Neutrophil (primary cell): ENCODE data around the gene IL18.
"Not testable (repeated sequence)": the region's sequence is repeated elsewhere in the genome, so short reads cannot be mapped to it uniquely, and the experiment has no call there.

Experiments used
- H3K27ac ChIP-seq: fragments of 200-600 bp; sonication (generic); 2 replicates; pipeline ENCODE4 v1.5.1; 2016; ENCODE audit warnings: mild to moderate bottlenecking, moderate library complexity
- H3K27me3 ChIP-seq: fragments of 200-600 bp; sonication (generic); 2 replicates; pipeline ENCODE4 v1.6.0; 2016; ENCODE audit warnings: mild to moderate bottlenecking
- H3K36me3 ChIP-seq: fragments of 200-600 bp; sonication (generic); 2 replicates; pipeline ENCODE4 v1.5.1; 2017
- H3K4me1 ChIP-seq, 2 experiments: fragments of 200-600 bp in 1 of 2; sonication (generic) in 1 of 2; 1 replicate in 1 of 2; 2 replicates in 1 of 2; pipeline versions ENCODE4 v1.5.1 to v1.6.1; 2013 to 2016; ENCODE audit warnings: low read depth in 1 of 2, low read length in 1 of 2, mild to moderate bottlenecking in 1 of 2, moderate library complexity in 1 of 2; ENCODE audit not compliant: control insufficient read depth in 1 of 2, insufficient read depth in 1 of 2
- H3K4me3 ChIP-seq, 2 experiments: fragments of 200-600 bp in 1 of 2; sonication (generic) in 1 of 2; 1 replicate in 1 of 2; 2 replicates in 1 of 2; pipeline ENCODE4 v1.5.1; 2013 to 2016; ENCODE audit warnings: low read depth in 1 of 2, low read length in 1 of 2, mild to moderate bottlenecking in 1 of 2, moderate library complexity in 1 of 2
- H3K9me3 ChIP-seq: fragments of 200-600 bp; sonication (generic); 2 replicates; pipeline ENCODE4 v1.5.1; 2016
- TF ChIP-seq, protein P1 (sequence below): fragments of 200-600 bp; sonication (generic); IDR thresholded peaks from 2 replicates; pipeline ENCODE4 v1.5.1; 2016; ENCODE audit warnings: antibody characterized with exemption

The IL18 gene

DNA sequence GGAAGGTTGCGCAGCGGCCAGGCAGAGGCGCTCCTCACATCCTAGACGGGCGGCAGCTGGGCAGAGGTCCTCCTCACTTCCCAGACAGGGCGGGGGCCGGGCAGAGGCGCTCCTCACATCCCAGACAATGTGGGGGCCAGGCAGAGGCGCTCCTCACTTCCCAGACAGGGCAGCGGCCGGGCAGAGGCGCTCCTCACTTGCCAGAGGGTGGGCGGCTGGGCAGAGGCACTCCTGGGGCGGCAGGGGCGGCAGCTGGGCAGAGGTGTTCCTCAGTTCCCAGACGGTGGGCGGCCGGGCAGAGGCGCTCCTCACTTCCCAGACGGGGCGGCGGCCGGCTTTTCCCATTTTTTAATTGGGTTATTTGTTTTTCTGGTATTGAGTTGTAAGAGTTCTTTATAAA, 42.2 kb upstream of the IL18 start:
- H3K36me3 ChIP-seq, result no peaks in the 10 kb centered on the region
- H3K27ac ChIP-seq, result no peak overlapping the region
- no peaks in the 10 kb centered on the region for H3K4me1 ChIP-seq
- TF ChIP-seq, protein P1, sequence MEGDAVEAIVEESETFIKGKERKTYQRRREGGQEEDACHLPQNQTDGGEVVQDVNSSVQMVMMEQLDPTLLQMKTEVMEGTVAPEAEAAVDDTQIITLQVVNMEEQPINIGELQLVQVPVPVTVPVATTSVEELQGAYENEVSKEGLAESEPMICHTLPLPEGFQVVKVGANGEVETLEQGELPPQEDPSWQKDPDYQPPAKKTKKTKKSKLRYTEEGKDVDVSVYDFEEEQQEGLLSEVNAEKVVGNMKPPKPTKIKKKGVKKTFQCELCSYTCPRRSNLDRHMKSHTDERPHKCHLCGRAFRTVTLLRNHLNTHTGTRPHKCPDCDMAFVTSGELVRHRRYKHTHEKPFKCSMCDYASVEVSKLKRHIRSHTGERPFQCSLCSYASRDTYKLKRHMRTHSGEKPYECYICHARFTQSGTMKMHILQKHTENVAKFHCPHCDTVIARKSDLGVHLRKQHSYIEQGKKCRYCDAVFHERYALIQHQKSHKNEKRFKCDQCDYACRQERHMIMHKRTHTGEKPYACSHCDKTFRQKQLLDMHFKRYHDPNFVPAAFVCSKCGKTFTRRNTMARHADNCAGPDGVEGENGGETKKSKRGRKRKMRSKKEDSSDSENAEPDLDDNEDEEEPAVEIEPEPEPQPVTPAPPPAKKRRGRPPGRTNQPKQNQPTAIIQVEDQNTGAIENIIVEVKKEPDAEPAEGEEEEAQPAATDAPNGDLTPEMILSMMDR, result no peak
- no peaks in the 10 kb centered on the region for H3K9me3 ChIP-seq
- H3K4me3 ChIP-seq, result no peak overlapping the region
- H3K27me3 ChIP-seq, result no peaks in the 10 kb centered on the region

DNA sequence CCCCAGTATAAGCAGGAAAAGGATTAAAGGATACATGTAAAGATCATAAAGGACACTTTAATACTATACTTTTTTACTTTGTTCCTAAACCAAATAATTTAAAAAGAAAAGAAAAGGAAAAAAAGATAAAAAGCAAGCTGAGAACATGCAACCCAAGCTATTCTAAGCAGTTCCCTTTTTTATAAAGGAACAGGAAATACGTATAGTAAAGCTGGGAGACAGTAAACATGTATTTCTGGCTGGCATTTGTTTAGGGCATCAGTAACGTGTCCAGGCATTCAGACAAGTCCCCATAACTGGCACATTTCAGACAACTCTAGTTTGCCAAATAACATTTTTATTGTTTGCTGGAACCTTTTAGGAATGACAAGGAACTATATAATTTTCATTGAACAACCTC, 36.4 kb upstream of the IL18 start:
- H3K4me3 ChIP-seq, result no peak overlapping the region
- peak overlapping the region; percentile 39 for H3K27ac ChIP-seq
- H3K36me3 ChIP-seq, result no peaks in the 10 kb centered on the region
- TF ChIP-seq, protein P1, result no peak
- no peaks in the 10 kb centered on the region for H3K27me3 ChIP-seq
- no peaks in the 10 kb centered on the region for H3K9me3 ChIP-seq
- peaks cover 5 to 12% of the 10 kb centered on the region in 2 experiments for H3K4me1 ChIP-seq

DNA sequence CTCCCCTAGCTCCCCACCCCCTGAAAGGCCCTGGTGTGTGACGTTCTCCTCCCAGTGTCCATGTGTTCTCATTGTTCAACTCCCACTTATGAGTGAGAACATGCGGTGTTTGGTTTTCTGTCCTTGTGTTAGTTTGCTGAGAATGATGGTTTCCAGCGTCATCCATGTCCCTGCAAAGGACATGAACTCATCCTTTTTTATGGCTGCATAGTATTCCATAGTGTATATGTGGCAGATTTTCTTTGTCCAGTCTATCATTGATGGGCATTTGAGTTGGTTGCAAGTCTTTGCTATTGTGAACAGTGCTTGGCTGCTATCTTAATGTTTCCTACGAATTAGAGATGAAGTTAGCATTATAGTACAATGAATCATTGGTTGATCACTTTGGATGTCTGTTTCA, 35.2 kb upstream of the IL18 start:
- not testable (repeated sequence) for H3K9me3 ChIP-seq, H3K4me3 ChIP-seq, H3K27ac ChIP-seq, H3K36me3 ChIP-seq, H3K27me3 ChIP-seq
- H3K4me1 ChIP-seq, result peaks cover 5 to 12% of the 10 kb centered on the region in 2 experiments

DNA sequence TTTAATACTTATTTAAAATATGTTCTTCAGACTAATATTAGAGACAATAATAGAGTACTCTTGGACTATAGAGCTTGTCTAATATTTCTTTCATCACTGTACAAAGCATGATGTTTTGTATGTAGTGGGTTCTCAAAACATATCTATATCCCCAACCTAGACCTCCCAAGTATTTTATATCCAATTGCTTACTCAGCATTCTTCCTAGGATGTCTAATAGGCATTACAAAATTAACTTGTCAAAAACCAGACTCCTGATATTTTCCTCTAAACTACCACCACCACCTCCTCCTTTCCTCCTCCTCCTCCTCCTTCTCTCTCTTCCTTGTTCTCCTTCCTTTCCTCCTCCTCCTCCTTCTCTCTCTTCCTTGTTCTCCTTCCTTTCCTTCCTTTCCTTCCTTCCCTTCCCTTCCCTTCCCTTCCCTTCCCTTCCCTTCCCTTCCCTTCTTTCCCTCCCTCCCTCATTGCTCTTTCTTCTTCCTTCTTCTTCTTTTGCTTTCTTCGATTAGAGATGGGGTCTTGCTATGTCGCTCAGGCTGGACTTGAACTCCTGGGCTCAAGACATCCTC, 32.7 kb upstream of the IL18 start:
- Histone ChIP-seq H3K9me3 (no peaks in the 10 kb centered on the region), H3K27me3 (no peaks in the 10 kb centered on the region), H3K4me3 (no peak overlapping the region), H3K4me1 (peaks cover 5 to 17% of the 10 kb centered on the region in 2 experiments), H3K27ac (no peak overlapping the region), H3K36me3 (no peaks in the 10 kb centered on the region)
- TF ChIP-seq, protein P1, result no peak

DNA sequence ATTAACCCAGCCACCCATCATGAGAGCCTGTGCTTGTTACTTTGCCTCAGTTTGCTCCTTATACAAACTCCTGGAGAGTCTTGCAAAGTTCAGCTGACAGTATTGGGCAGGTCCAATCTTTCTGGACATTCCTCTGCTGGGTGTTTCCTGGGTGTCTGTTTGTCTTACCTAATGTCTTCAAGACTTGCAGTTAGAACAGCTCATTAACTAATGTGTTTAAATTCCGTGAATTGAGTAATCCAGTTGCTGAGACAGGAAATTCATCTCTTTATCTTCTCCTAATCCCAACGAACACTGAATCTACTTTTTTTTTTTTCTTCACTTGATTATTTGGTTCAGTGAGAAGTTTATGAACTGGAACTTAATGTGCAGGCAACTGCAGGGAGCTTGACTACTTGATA, 32.1 kb upstream of the IL18 start:
- no peak overlapping the region for H3K4me3 ChIP-seq
- TF ChIP-seq, protein P1, result no peak
- H3K27ac ChIP-seq, result no peak overlapping the region
- no peaks in the 10 kb centered on the region for H3K36me3 ChIP-seq
- H3K4me1 ChIP-seq, result peaks cover 5 to 17% of the 10 kb centered on the region in 2 experiments
- no peaks in the 10 kb centered on the region for H3K9me3 ChIP-seq
- H3K27me3 ChIP-seq, result no peaks in the 10 kb centered on the region

DNA sequence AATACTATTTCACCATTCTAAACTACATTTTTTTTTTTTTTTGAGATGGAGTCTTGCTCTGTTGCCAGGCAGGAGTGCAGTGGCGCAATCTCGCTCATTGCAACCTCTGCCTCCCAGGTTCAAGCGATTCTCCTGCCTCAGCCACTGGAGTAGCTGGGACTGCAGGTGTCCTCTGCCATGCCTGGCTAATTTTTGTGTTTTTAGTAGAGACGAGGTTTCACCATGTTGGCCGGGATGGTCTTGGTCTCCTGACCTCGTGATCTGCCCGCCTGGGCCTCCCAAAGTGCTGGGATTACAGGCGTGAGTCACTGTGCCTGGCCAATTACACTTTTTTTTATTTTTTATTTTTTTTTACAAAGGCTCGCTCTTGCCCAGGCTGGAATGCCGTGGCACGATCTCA, 31.2 kb upstream of the IL18 start:
- not testable (repeated sequence) for H3K4me3 ChIP-seq, H3K27ac ChIP-seq

DNA sequence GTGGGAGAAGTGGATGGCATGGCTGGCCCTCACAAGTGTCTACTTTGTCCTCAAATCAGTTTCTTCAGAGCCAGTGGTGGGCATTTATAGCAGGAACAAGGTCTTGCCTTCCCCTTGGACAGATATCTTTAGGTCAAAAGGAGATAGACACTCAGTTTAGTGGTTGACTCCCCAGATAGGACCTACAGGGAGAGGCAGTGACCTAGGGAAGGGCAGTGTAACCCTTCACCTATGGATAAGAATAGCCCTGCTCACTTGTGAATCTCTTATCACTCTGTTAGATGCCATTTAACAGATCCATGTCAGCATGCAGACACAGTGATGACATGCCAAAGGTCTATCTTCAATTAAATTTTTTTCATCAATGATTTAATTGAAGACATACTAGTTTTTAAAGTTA, 22.4 kb upstream of the IL18 start:
- no peaks in the 10 kb centered on the region for H3K9me3 ChIP-seq
- TF ChIP-seq, protein P1, result no peak

More for the DNA sequence above, 31.2 kb upstream of the IL18 start:
- H3K36me3 ChIP-seq, H3K9me3 ChIP-seq, H3K27me3 ChIP-seq: not testable (repeated sequence)
- H3K4me1 ChIP-seq, result peaks cover 5 to 17% of the 10 kb centered on the region in 2 experiments

More for the DNA sequence above, 22.4 kb upstream of the IL18 start:
- Histone ChIP-seq H3K27me3 (no peaks in the 10 kb centered on the region), H3K36me3 (no peaks in the 10 kb centered on the region), H3K27ac (no peak overlapping the region), H3K4me3 (no peak overlapping the region), H3K4me1 (no peaks in the 10 kb centered on the region)
